GM12801 (cell line): ENCODE results near the gene C2orf69.

Experiments
- TF ChIP-seq, protein P1 (sequence below): IDR thresholded peaks from one replicate; pipeline ENCODE4 v1.5.1; 2011; ENCODE audit warnings: control low read depth; ENCODE audit not compliant: insufficient read length; ENCODE audit errors: extremely low read depth

The C2orf69 gene, protein sequence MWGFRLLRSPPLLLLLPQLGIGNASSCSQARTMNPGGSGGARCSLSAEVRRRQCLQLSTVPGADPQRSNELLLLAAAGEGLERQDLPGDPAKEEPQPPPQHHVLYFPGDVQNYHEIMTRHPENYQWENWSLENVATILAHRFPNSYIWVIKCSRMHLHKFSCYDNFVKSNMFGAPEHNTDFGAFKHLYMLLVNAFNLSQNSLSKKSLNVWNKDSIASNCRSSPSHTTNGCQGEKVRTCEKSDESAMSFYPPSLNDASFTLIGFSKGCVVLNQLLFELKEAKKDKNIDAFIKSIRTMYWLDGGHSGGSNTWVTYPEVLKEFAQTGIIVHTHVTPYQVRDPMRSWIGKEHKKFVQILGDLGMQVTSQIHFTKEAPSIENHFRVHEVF

DNA sequence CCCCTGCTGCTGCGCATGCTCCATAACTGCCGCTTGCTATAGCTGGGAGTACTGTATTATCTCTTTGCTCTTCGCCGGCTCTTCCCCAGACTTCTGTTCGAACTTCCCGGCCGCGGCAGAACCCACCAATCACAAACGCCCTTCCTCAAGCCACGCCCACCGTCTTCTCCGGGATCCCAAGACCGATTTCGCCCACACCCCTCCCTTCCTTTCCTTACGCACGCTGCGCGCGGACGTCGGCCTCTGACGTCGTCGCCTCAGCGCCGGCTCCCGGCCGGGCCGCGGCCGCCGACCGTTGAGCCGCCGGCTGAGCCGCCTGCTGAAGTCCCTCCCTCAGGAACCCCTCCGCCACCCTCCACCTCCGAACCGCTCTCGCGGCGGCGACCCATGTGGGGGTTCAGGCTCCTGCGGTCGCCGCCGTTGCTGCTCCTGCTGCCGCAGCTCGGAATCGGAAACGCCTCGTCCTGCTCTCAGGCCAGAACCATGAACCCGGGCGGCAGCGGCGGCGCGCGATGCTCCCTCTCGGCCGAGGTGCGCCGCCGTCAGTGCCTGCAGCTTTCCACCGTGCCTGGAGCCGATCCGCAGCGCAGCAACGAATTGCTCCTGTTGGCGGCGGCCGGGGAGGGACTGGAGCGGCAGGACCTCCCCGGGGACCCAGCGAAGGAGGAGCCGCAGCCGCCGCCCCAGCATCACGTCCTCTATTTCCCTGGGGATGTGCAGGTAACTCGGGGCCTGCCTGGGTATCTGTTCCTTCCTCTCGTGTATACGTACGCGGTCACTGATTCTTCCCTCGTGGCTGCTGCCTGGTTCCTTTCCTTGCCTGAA, at the start of gene C2orf69:
Gene C2orf69 (plus strand): TSS at position 242 of the 825 bp plus-strand sequence. CDS start 146 bp downstream, at position 388.
- TF ChIP-seq, protein P1, sequence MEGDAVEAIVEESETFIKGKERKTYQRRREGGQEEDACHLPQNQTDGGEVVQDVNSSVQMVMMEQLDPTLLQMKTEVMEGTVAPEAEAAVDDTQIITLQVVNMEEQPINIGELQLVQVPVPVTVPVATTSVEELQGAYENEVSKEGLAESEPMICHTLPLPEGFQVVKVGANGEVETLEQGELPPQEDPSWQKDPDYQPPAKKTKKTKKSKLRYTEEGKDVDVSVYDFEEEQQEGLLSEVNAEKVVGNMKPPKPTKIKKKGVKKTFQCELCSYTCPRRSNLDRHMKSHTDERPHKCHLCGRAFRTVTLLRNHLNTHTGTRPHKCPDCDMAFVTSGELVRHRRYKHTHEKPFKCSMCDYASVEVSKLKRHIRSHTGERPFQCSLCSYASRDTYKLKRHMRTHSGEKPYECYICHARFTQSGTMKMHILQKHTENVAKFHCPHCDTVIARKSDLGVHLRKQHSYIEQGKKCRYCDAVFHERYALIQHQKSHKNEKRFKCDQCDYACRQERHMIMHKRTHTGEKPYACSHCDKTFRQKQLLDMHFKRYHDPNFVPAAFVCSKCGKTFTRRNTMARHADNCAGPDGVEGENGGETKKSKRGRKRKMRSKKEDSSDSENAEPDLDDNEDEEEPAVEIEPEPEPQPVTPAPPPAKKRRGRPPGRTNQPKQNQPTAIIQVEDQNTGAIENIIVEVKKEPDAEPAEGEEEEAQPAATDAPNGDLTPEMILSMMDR: no peak

DNA sequence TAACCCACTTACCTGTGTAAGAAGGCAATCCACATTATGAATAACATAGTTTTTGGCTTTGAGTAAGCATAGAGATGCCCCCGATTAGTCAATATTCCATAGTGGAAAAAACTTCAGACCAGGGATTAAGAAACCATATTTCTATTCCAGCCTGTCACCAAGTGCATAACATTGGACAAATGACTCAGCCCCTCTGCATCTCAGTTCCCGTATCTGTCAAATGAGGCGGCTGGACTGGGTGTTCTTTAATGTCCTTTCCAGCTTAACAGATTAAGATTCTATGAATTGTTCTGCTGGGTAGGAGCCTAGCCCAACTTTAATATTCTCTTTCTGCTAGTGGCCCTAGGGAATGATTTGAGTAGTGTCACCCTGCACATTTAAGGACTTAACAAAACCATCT, 48.3 kb upstream of the C2orf69 start:
- TF ChIP-seq, protein P1: no peak

DNA sequence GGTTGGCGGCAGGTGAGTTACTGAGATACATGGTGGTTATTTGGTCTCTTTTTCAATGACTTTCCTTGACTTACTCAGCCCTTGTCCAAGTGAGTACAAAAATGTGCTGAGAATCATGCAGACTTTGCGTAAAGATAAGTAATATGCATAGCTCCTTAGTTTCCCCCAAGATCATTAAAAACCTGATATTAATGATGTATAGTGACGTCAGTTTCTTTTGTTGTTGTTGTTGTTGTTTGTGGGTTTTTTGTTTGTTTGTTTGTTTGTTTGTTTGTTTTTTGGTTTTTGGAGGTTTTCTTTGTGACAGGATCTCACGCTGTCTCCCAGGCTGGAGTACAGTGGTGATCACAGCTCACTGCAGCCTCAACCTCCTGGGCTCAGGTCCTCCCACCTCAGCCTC, 45.2 kb upstream of the C2orf69 start:
- TF ChIP-seq, protein P1: no peak

DNA sequence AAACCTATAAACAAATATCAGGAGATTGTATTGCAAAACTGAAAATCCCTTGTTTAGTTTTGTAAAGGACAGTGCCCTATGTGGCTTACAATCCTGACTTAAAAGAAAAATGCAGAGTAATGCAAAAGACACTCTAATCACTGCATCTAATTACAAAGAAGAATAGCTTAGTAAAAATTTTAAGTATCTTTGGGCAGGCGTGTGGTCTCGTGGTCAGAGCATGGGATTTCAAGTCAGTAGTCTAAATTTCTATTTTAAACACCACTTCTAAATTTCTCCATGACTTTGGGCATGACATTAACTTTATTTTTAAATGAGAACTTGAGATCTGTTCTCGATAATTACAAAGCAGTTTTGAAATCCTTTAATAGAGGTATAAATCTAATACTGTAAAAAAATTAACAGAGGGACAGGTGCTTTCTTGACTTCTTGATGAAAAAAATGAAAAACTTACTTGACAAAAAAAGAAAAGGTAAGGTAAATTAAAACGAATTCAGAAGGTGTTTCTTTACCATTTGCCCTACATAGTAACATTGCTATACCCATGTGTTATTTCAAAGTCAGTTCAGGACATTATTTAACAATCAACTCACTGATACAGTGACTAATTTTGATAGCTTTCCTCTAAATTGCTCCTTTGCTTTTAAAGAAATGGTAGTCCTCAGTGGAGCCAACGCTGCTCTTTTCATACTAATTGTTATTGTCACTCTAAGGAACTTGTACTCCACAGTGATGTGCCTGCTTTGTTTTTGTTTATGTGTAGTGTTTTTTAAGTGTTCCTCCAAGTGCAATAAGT, 42.5 kb upstream of the C2orf69 start:
- TF ChIP-seq, protein P1: no peak

DNA sequence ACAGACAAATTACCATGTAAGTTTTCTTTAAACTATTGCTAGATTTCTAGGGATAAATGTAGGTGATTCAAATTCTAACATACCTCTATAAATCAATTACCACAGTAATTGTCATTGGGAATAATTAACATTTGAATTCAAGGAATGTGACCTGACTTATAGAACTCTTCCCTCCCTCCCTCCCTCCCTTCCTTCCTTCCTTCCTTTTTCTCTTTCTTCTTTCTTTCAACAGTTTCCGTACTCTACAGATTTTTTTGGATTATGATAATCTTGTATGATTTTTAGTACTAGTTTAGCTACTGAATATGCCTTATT, 41.9 kb upstream of the C2orf69 start:
- TF ChIP-seq, protein P1: no peak

DNA sequence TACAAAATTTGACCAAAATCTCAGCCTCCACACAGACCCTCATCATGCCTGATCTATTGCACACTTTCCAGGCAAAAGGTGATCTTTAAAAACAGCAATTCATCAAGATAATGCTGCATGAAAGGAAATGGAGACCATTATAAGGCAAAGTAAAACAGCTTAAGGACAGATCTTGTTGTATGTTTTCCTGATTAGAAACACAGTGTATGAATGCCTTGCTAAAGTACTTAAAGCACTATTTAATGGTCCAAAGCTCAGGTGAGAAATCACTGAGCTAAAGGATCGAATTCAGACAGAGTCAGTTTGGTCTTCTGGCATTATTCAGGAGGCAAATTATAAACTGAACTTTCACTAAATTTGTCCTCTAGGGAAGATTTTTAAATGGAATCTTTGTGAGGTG, 41.4 kb upstream of the C2orf69 start:
- TF ChIP-seq, protein P1: no peak

DNA sequence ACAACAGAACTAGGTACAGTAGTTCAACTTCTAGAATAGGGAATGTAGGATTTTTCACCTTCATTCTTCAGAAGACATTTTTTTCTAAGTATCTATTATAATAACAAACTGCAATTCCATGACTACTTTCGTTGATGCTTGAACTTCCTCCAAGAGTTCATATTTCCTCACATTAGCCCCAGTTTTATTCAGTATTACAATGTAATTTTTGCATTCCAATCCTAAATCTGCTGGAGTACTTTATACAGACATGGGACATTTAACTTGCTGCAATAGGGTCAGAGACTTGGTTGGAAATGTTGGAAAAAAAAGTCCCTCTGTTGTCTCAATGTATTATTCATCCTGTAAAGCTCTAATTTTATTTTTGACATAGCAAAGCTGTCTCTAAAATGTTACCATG, 40.5 kb upstream of the C2orf69 start:
- TF ChIP-seq, protein P1: no peak
